ENCODE results near the gene NECAB2.

- TF ChIP-seq CTCF (IDR thresholded peaks at IDR 0.05) = no peak
- no peak for TF ChIP-seq EZH2 (IDR thresholded peaks at IDR 0.05)
Observed at GRCh38 chr16:83979441-83979840, 11.4 kb downstream of the NECAB2 start.

Data from neural progenitor cell (in vitro differentiated cells).